HG02852 (cell line): ENCODE results near the gene FLAD1.

Source experiments
- ATAC-seq: cut with Tn5 transposase; IDR thresholded peaks from one replicate; pipeline ENCODE4 v1.9.1; 2021; ENCODE audit warnings: mild to moderate bottlenecking, moderate library complexity; ENCODE audit not compliant: unreplicated experiment

The FLAD1 gene

DNA sequence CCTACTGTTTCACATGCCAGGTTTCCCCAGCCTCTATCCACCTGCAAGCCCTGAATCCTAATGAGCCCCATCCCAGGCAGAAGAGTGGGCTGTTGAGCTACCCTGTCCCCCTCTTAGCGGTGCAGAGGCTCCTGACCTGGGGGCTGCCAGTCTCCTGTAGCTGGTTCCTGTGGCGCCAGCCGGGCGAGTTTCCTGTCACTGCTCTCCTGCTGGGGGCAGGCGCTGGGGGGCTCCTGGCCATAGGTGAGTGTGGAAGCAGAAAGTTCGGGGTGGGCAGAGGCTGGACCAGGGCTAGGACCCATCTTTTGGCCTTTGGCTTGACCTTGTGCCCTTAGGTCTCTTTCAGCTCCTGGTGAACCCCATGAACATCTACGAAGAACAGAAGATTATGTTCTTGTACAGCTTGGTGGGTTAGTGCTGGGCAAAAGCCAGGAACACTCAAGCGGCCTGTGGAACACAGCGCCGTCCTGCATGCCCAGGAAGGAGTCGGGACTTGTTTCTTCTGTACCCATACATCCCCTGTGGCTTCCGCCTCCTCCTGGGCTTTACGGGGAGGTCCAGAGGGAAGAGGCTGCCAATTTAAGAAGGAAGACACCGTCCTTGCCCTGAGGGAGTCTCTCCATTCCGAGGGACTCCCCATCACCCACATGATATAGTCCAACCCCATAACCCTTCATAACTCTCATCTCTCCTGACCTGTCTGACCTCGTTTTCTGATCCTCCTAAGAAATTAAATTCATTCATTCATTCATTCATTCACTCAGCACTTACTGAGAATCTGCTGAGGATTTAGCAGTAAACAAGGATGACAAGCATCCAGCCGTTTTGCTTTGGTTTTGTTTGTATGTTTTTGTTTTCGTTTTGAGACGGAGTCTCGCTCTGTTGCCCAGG is 51.4 kb downstream of the FLAD1 start:
- ATAC-seq = no peak

- no peak for ATAC-seq
These were observed 52.8 kb downstream of the FLAD1 start for GRCh38 chr1:155035936-155036335.

GRCh38 chr1:155037043-155037442 is 53.9 kb downstream of the FLAD1 start:
- ATAC-seq = no peak

DNA sequence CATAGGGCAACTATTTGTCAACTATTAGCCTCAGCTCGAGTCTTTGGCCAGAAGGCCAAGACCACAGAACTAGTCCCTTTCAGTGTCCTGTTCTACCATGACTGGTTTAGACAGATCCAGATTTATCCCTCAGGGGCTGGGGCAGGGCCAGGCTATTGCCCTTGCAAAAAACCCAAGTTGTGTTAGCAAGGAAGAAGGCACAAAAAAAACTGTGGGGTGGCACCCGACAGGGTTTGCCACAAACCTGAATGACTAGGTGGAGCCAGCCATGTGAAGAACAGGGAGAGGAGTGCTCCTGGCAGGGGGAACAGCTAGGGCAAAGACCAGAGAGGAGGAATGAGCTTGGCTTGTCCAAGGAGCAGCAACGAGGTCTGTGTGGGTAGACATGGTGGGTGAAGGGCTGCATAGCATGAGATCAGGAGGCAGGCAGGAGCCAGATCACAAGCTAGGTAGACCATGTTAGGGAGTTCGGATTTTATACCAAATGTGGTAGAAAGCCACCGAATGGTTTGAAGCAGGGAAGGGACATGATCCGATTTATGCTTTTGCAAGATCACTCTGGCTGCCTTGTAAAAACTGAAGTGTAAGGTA is 54.8 kb downstream of the FLAD1 start:
- no peak for ATAC-seq

DNA sequence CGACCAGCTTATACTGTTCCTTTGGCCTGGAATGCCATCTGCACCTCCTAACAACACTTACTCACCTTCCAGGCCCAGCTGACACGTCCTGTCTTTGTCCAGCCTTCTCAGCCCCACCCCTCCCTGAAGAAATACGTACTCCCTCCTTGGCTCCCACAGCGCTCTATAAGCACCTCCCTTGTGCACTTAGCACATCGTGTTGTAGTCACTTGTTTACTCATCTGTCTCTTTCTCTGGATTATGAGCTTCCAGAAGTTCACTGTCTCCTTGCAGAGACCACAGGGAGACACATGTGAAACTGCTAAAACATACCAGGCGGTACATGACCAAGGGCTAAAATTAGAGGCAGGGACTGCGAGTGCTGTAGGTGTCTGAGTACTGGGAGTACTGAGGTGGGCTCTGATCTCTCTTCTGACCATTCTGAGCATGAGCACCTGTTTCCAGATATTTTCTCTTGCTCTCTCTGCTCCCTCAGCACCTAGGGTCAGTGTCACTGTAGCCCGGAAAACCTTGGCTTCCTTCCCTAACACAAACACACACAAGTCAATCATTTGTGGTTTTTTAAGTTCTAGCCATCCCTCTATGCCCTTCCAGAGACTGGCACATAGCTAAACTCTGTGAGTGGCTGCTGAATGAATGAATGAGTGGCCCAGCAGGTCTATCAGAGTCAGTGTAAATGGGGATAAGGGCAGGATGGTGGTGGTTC is 55.6 kb downstream of the FLAD1 start:
- no peak for ATAC-seq

DNA sequence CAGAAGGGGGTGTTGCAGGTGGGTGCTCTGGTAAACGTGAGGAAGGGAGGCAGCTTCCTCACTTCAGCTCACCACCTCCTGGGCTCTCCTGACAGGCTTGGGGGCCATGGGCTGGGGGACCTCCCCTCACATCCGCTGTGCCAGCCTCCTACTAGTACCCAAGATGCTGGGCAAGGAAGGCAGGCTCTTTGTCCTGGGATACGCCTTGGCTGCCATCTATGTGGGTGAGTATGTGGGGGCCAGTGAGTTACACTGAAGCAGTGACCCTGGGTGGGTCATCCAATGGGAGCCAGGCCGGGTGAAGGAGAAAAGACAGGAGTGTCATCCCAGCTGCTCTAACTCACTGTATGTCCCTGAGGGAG is 56.1 kb downstream of the FLAD1 start:
- no peak for ATAC-seq

- ATAC-seq = no peak
These were observed 57.4 kb downstream of the FLAD1 start for GRCh38 chr1:155040358-155041093.
